ENCODE results near the gene ELF5.

The ELF5 gene

DNA sequence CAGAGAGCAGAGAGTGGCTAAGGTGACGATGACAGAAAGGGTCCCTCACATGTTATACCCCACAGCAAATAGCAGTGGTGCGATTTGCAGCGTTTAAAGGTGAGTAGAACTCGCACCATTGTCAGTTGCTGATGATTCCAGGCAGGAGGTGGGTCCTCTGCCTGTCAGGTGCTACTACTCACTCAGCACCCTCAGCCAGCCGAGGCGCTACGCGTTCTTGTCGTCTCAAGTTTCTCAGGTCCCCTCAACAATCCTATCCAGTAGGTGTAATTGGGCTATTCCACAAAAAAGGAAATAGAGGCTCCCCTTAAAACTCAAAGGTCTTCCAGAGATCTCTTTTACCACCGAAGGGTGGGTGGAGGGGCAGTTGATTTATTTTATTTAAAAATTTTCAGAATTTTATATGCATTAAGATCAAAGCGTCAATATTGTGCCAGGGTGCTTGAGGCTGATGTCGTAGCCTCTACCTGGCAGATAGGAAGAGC lies 18.3 kb downstream of the ELF5 start:
- H2AFZ ChIP-seq (ENCODE audit: low read length): no peak overlapping the region

DNA sequence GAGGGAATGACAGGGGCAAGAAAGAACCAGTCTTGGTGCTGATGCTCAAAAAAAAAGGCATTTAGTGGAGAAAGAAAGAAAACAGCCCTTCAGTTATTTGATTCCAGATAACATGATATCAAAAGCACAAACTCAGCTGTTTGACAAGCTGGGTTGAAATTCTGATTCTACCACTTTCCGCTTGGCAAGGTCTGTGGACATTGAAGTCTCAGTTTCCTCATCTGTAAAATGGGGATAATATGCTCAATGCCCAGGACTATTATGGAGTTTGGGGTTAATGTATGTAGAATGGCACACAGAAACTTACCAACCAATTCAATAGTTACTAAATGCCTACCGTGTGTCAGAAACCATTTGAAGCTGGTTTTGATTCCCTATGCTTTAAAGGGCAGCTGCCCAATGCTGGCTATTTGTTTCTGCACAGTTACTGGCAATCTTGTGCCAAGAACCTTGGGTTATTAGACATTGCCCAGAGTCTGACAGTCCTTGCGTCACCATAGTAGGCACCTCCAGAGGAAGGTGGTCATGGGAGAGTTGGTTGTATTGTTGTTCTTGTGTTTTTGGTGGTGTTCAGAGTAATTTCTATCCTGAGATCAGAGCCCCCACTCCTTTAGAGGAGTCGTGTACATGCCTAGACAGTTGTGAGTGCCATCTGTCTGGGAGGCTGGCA lies 19.5 kb downstream of the ELF5 start:
- TF ChIP-seq EZH2 (IDR thresholded peaks at IDR 0.05; ENCODE audit: borderline replicate concordance, low read length): no peak
- TF ChIP-seq, protein P1, sequence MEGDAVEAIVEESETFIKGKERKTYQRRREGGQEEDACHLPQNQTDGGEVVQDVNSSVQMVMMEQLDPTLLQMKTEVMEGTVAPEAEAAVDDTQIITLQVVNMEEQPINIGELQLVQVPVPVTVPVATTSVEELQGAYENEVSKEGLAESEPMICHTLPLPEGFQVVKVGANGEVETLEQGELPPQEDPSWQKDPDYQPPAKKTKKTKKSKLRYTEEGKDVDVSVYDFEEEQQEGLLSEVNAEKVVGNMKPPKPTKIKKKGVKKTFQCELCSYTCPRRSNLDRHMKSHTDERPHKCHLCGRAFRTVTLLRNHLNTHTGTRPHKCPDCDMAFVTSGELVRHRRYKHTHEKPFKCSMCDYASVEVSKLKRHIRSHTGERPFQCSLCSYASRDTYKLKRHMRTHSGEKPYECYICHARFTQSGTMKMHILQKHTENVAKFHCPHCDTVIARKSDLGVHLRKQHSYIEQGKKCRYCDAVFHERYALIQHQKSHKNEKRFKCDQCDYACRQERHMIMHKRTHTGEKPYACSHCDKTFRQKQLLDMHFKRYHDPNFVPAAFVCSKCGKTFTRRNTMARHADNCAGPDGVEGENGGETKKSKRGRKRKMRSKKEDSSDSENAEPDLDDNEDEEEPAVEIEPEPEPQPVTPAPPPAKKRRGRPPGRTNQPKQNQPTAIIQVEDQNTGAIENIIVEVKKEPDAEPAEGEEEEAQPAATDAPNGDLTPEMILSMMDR (IDR thresholded peaks at IDR 0.05; ENCODE audit: low read length): no peak
- no peak overlapping the region for H2AFZ ChIP-seq (ENCODE audit: low read length)
- no peak overlapping the region for H3K27ac ChIP-seq (ENCODE audit: low read depth, low read length, poor library complexity, severe bottlenecking)
- H3K4me2 ChIP-seq (ENCODE audit: low read length): no peak overlapping the region
- H3K9me3 ChIP-seq (ENCODE audit: low read length): no peaks in the 10 kb centered on the region
- H3K79me2 ChIP-seq (ENCODE audit: insufficient read depth, low read length): no peaks in the 10 kb centered on the region
- H3K27me3 ChIP-seq (ENCODE audit: insufficient read depth, low read length): no peaks in the 10 kb centered on the region
- no peaks in the 10 kb centered on the region for H4K20me1 ChIP-seq (ENCODE audit: insufficient read depth, low read length)
- H3K9me2 ChIP-seq (ENCODE audit: low read depth, low read length): no peaks in the 10 kb centered on the region
- H3K9ac ChIP-seq (ENCODE audit: low read length): no peak overlapping the region
- H3K4me3 ChIP-seq (ENCODE audit: low read depth, low read length, poor library complexity, severe bottlenecking): no peak overlapping the region
- H3K4me1 ChIP-seq (ENCODE audit: insufficient read depth, low read length, severe bottlenecking): no peaks in the 10 kb centered on the region
- H3F3A ChIP-seq (ENCODE audit: insufficient read depth, low read length): no peaks in the 10 kb centered on the region
- H3K36me3 ChIP-seq (ENCODE audit: insufficient read depth, low read length): no peaks in the 10 kb centered on the region

More for the DNA sequence above, 18.3 kb downstream of the ELF5 start:
- no peaks in the 10 kb centered on the region for H3K79me2 ChIP-seq (ENCODE audit: insufficient read depth, low read length)
- H3K4me3 ChIP-seq (ENCODE audit: low read depth, low read length, poor library complexity, severe bottlenecking): no peak overlapping the region
- H4K20me1 ChIP-seq (ENCODE audit: insufficient read depth, low read length): no peaks in the 10 kb centered on the region
- H3K27ac ChIP-seq (ENCODE audit: low read depth, low read length, poor library complexity, severe bottlenecking): no peak overlapping the region
- TF ChIP-seq EZH2 (IDR thresholded peaks at IDR 0.05; ENCODE audit: borderline replicate concordance, low read length): no peak
- TF ChIP-seq, protein P1 (IDR thresholded peaks at IDR 0.05; ENCODE audit: low read length): no peak
- H3K9me2 ChIP-seq (ENCODE audit: low read depth, low read length): no peaks in the 10 kb centered on the region
- no peaks in the 10 kb centered on the region for H3F3A ChIP-seq (ENCODE audit: insufficient read depth, low read length)
- no peak overlapping the region for H3K4me2 ChIP-seq (ENCODE audit: low read length)
- no peaks in the 10 kb centered on the region for H3K9me3 ChIP-seq (ENCODE audit: low read length)
- no peaks in the 10 kb centered on the region for H3K4me1 ChIP-seq (ENCODE audit: insufficient read depth, low read length, severe bottlenecking)
- H3K27me3 ChIP-seq (ENCODE audit: insufficient read depth, low read length): no peaks in the 10 kb centered on the region
- no peaks in the 10 kb centered on the region for H3K36me3 ChIP-seq (ENCODE audit: insufficient read depth, low read length)
- no peak overlapping the region for H3K9ac ChIP-seq (ENCODE audit: low read length)

DNA sequence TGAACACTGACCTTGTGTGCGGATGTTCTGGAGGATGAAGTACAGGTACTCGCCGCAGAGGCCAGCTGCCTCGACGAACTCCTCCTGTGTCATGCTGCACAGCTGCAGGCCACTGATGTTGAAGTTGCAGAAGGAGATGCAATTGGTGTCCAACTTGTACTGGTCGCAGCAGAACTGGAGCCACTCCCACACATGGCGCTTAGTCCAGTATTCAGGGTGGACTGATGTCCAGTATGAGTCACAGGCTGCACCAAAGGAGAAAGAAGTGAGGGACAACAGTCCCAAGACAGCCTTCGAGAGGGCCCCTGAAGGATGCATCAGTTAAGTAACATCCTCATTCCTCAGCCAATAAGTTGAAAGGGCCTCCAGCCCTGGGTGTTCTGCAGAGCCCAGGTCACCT lies 20.1 kb downstream of the ELF5 start:
- no peaks in the 10 kb centered on the region for H3K36me3 ChIP-seq (ENCODE audit: insufficient read depth, low read length)
- no peak overlapping the region for H3K27ac ChIP-seq (ENCODE audit: low read depth, low read length, poor library complexity, severe bottlenecking)

More for the DNA sequence above, 20.1 kb downstream of the ELF5 start:
- Histone ChIP-seq H3K4me1 (ENCODE audit: insufficient read depth, low read length, severe bottlenecking) (no peaks in the 10 kb centered on the region), H3K4me2 (ENCODE audit: low read length) (no peak overlapping the region), H3K27me3 (ENCODE audit: insufficient read depth, low read length) (no peaks in the 10 kb centered on the region), H3K9ac (ENCODE audit: low read length) (no peak overlapping the region), H2AFZ (ENCODE audit: low read length) (no peak overlapping the region), H3K79me2 (ENCODE audit: insufficient read depth, low read length) (no peaks in the 10 kb centered on the region), H3K9me2 (ENCODE audit: low read depth, low read length) (no peaks in the 10 kb centered on the region), H3F3A (ENCODE audit: insufficient read depth, low read length) (no peaks in the 10 kb centered on the region), H3K4me3 (ENCODE audit: low read depth, low read length, poor library complexity, severe bottlenecking) (no peak overlapping the region), H4K20me1 (ENCODE audit: insufficient read depth, low read length) (no peaks in the 10 kb centered on the region), H3K9me3 (ENCODE audit: low read length) (no peaks in the 10 kb centered on the region)
- TF ChIP-seq, protein P1 (IDR thresholded peaks at IDR 0.05; ENCODE audit: low read length): no peak
- no peak for TF ChIP-seq EZH2 (IDR thresholded peaks at IDR 0.05; ENCODE audit: borderline replicate concordance, low read length)

Measured in OCI-LY1 (cell line).